Measurements from ENCODE around the gene ABCC6. TPM values are rescaled to one million over a fixed set of nuclear protein-coding genes. Genes with fewer than 3 reads are reported as not detected.
"Not testable (repeated sequence)": the region's sequence is repeated elsewhere in the genome, so short reads cannot be mapped to it uniquely, and the experiment has no call there.

Gene ABCC6
- total and polyA plus RNA-seq, 8 donors: 4.1 to 95.6 (median 11.5) TPM

DNA sequence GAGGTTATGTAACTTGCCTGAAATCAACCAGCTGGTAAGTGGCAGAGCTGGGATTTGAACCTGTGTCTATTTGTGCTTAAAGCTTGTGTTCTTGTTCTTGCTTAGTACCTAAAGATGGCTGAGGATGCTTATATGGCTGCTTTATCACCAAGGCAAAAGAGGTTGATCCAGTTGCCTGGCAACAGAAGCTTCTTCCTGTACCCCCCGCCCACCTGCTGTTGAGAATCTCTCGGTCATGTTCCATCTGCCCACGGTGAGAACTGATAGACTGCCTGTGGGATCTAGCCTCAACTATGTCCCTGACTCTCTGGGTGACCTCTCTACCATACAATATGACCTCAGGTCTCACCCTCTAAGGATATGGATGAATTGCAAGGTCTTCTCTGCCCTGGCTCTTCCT, 60.7 kb downstream of the ABCC6 start:
- intact Hi-C loops (cut with DNase I; ENCODE audit: low total_unique reads): no loop called here
- peaks cover 4 to 17% (median 10%) of the 10 kb centered on the region in 4 donors for H3K9me3 ChIP-seq
- TF ChIP-seq POLR2A (IDR thresholded peaks at IDR 0.05): no peak
- TF ChIP-seq CTCF (IDR thresholded peaks at IDR 0.05): no peak
- no peak for TF ChIP-seq POLR2AphosphoS5 (IDR thresholded peaks at IDR 0.05)
- TF ChIP-seq EP300 (IDR thresholded peaks at IDR 0.05): no peak
- DNase-seq: no peak
- H3K36me3 ChIP-seq: peaks cover 0 to 65% (median 41%) of the 10 kb centered on the region in 4 donors
- H3K4me1 ChIP-seq: no peaks in the 10 kb centered on the region
- H3K27me3 ChIP-seq: no peaks in the 10 kb centered on the region
- H3K4me3 ChIP-seq: no peak overlapping the region
- 68 to 95% (median 77%) methylated on average over 3 of the region's 3 CpGs for WGBS, 5 donors
- H3K27ac ChIP-seq: no peak overlapping the region

GRCh38 chr16:16161840-16162239, 61.5 kb downstream of the ABCC6 start:
- intact Hi-C loops (cut with DNase I; ENCODE audit: low total_unique reads); H3K27ac ChIP-seq; H3K27me3 ChIP-seq; H3K4me1 ChIP-seq; H3K4me3 ChIP-seq; DNase-seq: not testable (repeated sequence)
- Histone ChIP-seq H3K9me3 (peaks cover 4 to 17% (median 10%) of the 10 kb centered on the region in 4 donors), H3K36me3 (peaks cover 0 to 62% (median 41%) of the 10 kb centered on the region in 4 donors)
- WGBS, 5 donors: 84 to 90% (median 85%) methylated on average over 5 of the region's 5 CpGs

DNA sequence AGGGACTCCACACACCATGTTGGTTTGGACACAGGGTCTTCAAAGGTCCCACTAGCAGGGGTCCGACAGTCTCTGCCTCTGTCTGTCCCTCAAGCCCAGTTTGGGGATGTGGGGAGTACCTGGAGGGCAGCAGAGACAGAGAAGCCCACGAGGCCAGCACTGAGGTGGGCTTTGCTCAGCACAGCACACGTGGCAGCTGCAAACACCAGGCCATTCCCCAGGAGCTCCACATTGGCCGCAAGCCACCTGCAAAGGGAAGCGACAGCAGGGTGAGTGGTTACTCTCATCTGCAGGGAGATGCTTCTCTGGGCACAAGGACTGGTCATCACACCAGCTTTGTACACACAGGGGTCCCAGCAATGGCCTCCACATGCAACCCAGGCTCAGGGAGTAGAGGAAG, 62.0 kb downstream of the ABCC6 start:
- no peak for DNase-seq
- Histone ChIP-seq H3K36me3 (peaks cover 0 to 63% (median 40%) of the 10 kb centered on the region in 4 donors), H3K9me3 (peaks cover 4 to 17% (median 10%) of the 10 kb centered on the region in 4 donors), H3K4me1 (no peaks in the 10 kb centered on the region), H3K4me3 (no peak overlapping the region), H3K27ac (no peak overlapping the region), H3K27me3 (no peaks in the 10 kb centered on the region)
- no peak for TF ChIP-seq CTCF (IDR thresholded peaks at IDR 0.05)
- TF ChIP-seq EP300 (IDR thresholded peaks at IDR 0.05): no peak
- no peak for TF ChIP-seq POLR2AphosphoS5 (IDR thresholded peaks at IDR 0.05)
- TF ChIP-seq POLR2A (IDR thresholded peaks at IDR 0.05): no peak
- WGBS, 5 donors: 50 to 81% (median 74%) methylated on average over 2 to 5 of the region's 5 CpGs
- intact Hi-C loops (cut with DNase I; ENCODE audit: low total_unique reads): no loop called here

DNA sequence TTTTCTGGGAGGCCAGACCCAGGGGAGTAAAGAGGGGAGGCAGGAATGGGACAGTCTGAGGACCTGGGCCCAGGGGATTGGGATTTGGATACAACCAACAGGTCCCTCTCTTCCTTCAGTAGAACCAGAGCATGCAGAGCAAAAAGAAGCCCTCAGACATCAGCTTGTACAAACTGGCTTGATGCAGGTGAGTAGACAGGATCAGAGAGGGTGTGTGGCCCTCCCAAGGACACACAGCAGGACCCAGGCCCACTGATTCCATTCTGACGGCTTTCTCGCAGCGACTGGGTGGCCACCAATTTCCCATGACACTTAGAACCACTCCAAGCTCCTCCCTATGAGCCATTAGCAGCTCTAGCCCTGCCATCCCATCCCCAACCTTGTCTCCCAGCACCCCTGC, 63.6 kb downstream of the ABCC6 start:
- WGBS, 5 donors: 88 to 95% (median 94%) methylated on average over 3 of the region's 3 CpGs
- DNase-seq: no peak
- intact Hi-C loops (cut with DNase I; ENCODE audit: low total_unique reads): no loop called here
- Histone ChIP-seq H3K27ac (no peak overlapping the region), H3K27me3 (no peaks in the 10 kb centered on the region), H3K9me3 (peaks cover 4 to 17% (median 10%) of the 10 kb centered on the region in 4 donors), H3K4me3 (no peak overlapping the region), H3K36me3 (peaks cover 0 to 53% (median 27%) of the 10 kb centered on the region in 4 donors), H3K4me1 (no peaks in the 10 kb centered on the region)
- no peak for TF ChIP-seq POLR2AphosphoS5 (IDR thresholded peaks at IDR 0.05)
- no peak for TF ChIP-seq POLR2A (IDR thresholded peaks at IDR 0.05)
- no peak for TF ChIP-seq EP300 (IDR thresholded peaks at IDR 0.05)
- no peak for TF ChIP-seq CTCF (IDR thresholded peaks at IDR 0.05)

DNA sequence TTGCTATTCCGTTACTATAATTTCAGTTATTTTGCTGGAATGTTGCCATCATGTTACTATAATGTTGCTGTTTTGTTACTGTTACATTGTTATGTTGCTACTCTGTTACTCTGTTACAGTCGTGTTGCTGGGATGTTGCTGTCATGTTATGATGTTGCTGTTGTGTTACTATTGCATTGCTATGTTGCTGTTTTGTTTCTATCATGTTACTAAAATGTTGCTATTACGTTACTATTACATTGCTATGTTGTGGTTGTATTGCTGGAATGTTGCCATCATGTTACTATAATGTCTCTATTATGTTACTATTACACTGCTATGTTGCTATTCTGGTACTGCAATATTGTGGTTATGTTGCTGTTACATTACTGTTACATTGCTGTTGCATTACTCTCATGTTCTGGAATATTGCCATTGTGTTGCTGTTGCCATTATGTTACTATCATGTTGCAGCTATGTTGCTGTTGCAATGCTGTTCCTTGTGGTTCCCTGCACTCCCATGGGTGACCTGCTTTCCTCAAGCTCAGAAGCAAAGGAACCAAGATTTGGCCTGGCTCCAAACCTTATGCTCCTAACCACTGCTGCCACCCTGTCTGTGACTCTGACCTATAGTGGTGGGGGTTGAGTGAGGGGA, 64.4 kb downstream of the ABCC6 start:
- Histone ChIP-seq H3K36me3 (peaks cover 0 to 49% (median 20%) of the 10 kb centered on the region in 4 donors), H3K27ac (no peak overlapping the region), H3K27me3 (no peaks in the 10 kb centered on the region), H3K4me3 (no peak overlapping the region), H3K4me1 (no peaks in the 10 kb centered on the region), H3K9me3 (peaks cover 4 to 17% (median 10%) of the 10 kb centered on the region in 4 donors)
- intact Hi-C loops (cut with DNase I; ENCODE audit: low total_unique reads): no loop called here
- 83 to 90% (median 86%) methylated on average over 3 of the region's 3 CpGs for WGBS, 5 donors
- TF ChIP-seq POLR2A (IDR thresholded peaks at IDR 0.05) (no peak), POLR2AphosphoS5 (IDR thresholded peaks at IDR 0.05) (no peak), EP300 (IDR thresholded peaks at IDR 0.05) (no peak), CTCF (IDR thresholded peaks at IDR 0.05) (no peak)
- no peak for DNase-seq
